BLaER1 (cell line): ENCODE results near the gene CPPED1.
A peak's percentile ranks its signal among the peaks of the same experiment; 100 is the strongest.
"Not testable (repeated sequence)": the region's sequence is repeated elsewhere in the genome, so short reads cannot be mapped to it uniquely, and the experiment has no call there.

Experiments
- H3K27ac ChIP-seq: shearing (Covaris generic); formaldehyde crosslinking; 2 replicates; pipeline ENCODE4 v1.8.1; 2022
- H3K27me3 ChIP-seq: shearing (Covaris generic); formaldehyde crosslinking; 2 replicates; pipeline ENCODE4 v1.8.1; 2022
- H3K36me3 ChIP-seq: shearing (Covaris generic); formaldehyde crosslinking; 2 replicates; pipeline ENCODE4 v1.8.1; 2022
- H3K4me1 ChIP-seq: shearing (Covaris generic); formaldehyde crosslinking; 2 replicates; pipeline ENCODE4 v1.8.1; 2022
- H3K4me2 ChIP-seq: shearing (Covaris generic); formaldehyde crosslinking; 2 replicates; pipeline ENCODE4 v1.8.1; 2022
- H3K4me3 ChIP-seq: shearing (Covaris generic); formaldehyde crosslinking; 2 replicates; pipeline ENCODE4 v1.8.1; 2022
- H3K9ac ChIP-seq: shearing (Covaris generic); formaldehyde crosslinking; 2 replicates; pipeline ENCODE4 v1.8.1; 2022
- H3K9me3 ChIP-seq: shearing (Covaris generic); formaldehyde crosslinking; 2 replicates; pipeline ENCODE4 v1.8.1; 2022
- H4K20me1 ChIP-seq: shearing (Covaris generic); formaldehyde crosslinking; 2 replicates; pipeline ENCODE4 v1.8.1; 2022
- Cebpa-rat ChIP-seq: shearing (Covaris generic); IDR thresholded peaks from 2 replicates; pipeline ENCODE4 v1.8.1; 2022

CPPED1 gene

DNA sequence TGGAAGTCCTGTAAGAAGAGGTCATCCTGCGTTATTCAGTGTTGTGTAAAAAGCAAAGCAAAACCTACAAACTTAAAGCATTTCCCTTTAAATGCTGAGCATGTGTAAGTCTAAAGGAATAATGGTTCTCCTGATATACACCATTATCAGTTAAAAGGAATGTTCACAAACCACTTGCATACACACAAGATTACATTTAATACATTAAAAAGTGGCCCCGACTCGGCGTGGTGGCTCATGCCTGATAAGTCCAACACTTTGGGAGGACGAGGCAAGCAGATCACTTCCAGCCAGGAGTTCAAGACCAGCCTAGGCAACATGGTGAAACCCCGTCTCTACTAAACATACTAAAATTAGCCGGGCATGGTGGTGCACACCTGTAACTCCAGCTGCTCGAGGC lies 30.5 kb downstream of the CPPED1 start:
- H3K27me3 ChIP-seq, result no peaks in the 10 kb centered on the region
- H4K20me1 ChIP-seq, result no peaks in the 10 kb centered on the region
- no peak overlapping the region for H3K4me3 ChIP-seq
- H3K36me3 ChIP-seq, result peaks cover 36% of the 10 kb centered on the region; the same call in 1 of the 2 replicates
- TF ChIP-seq Cebpa-rat, result no peak
- no peaks in the 10 kb centered on the region for H3K9me3 ChIP-seq
- H3K4me1 ChIP-seq, result peaks cover 35% of the 10 kb centered on the region
- H3K27ac ChIP-seq, result no peak overlapping the region
- H3K4me2 ChIP-seq, result no peak overlapping the region
- H3K9ac ChIP-seq, result no peak overlapping the region

DNA sequence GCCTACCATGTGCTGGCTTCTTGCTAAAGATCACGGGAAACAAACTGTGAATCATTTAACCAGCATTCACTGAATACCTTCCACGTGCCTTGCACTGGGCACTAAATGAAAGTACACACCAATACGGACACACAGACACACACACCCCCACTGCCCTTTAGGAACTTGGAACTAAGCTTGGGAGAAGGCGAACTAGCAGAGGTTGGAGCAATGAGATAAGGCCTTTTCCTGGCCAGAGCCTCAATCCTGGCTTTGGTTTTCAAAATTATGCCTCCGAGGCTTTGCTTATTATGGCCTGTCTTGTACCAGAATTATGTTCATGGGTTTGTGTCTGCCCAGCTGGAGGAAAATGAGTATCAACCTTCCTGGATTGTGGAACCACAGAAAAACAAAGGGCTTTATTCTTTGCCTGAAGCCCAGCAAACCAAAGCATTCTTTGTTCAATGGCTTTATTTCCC lies 32.3 kb downstream of the CPPED1 start:
- Histone ChIP-seq H4K20me1 (no peaks in the 10 kb centered on the region), H3K4me1 (peaks cover 53% of the 10 kb centered on the region), H3K4me2 (no peak overlapping the region), H3K36me3 (peaks cover 26% of the 10 kb centered on the region; the same call in 1 of the 2 replicates), H3K27ac (no peak overlapping the region), H3K4me3 (no peak overlapping the region), H3K9me3 (no peaks in the 10 kb centered on the region), H3K27me3 (no peaks in the 10 kb centered on the region), H3K9ac (no peak overlapping the region)
- no peak for TF ChIP-seq Cebpa-rat

- H3K4me3 ChIP-seq, result no peak overlapping the region
These were observed 34.2 kb downstream of the CPPED1 start for GRCh38 chr16:12769525-12769924.

GRCh38 chr16:12767897-12768296 lies 35.8 kb downstream of the CPPED1 start:
- TF ChIP-seq Cebpa-rat, result no peak
- Histone ChIP-seq H3K36me3 (peaks cover 7% of the 10 kb centered on the region; the same call in 1 of the 2 replicates), H3K27ac (peak overlapping the region; percentile 79), H4K20me1 (no peaks in the 10 kb centered on the region), H3K9ac (peak overlapping the region; percentile 46; the same call in 1 of the 2 replicates), H3K4me1 (peaks cover 57% of the 10 kb centered on the region), H3K27me3 (no peaks in the 10 kb centered on the region), H3K4me2 (peak overlapping the region; percentile 76), H3K9me3 (peaks cover 5% of the 10 kb centered on the region; the same call in 1 of the 2 replicates), H3K4me3 (peak overlapping the region; percentile 35)

More at GRCh38 chr16:12769525-12769924, 34.2 kb downstream of the CPPED1 start:
- no peaks in the 10 kb centered on the region for H4K20me1 ChIP-seq
- H3K27ac ChIP-seq, result no peak overlapping the region
- 0 out of 2 replicates have a peak overlapping the region, but pooled peaks have one; percentile 16 for H3K4me2 ChIP-seq
- TF ChIP-seq Cebpa-rat, result no peak
- H3K9ac ChIP-seq, result no peak overlapping the region
- H3K27me3 ChIP-seq, result no peaks in the 10 kb centered on the region
- H3K9me3 ChIP-seq, result peaks cover under 1% of the 10 kb centered on the region; the same call in 1 of the 2 replicates
- H3K4me1 ChIP-seq, result peaks cover 57% of the 10 kb centered on the region
- peaks cover 7% of the 10 kb centered on the region; the same call in 1 of the 2 replicates for H3K36me3 ChIP-seq

GRCh38 chr16:12766853-12767252 lies 36.8 kb downstream of the CPPED1 start:
- Histone ChIP-seq H4K20me1 (no peaks in the 10 kb centered on the region), H3K9me3 (peaks cover 11% of the 10 kb centered on the region; the same call in 1 of the 2 replicates), H3K36me3 (peaks cover 7% of the 10 kb centered on the region; the same call in 1 of the 2 replicates), H3K27me3 (no peaks in the 10 kb centered on the region), H3K27ac (peak overlapping the region; percentile 79), H3K9ac (no peak overlapping the region), H3K4me1 (peaks cover 59% of the 10 kb centered on the region), H3K4me2 (peak overlapping the region; percentile 76), H3K4me3 (no peak overlapping the region)
- no peak for TF ChIP-seq Cebpa-rat

GRCh38 chr16:12766208-12766607 lies 37.5 kb downstream of the CPPED1 start:
- H3K9ac ChIP-seq, H3K36me3 ChIP-seq, H4K20me1 ChIP-seq, H3K4me3 ChIP-seq, H3K27me3 ChIP-seq: not testable (repeated sequence)
- peaks cover 11% of the 10 kb centered on the region; the same call in 1 of the 2 replicates for H3K9me3 ChIP-seq
- 0 out of 2 replicates have a peak overlapping the region, but pooled peaks have one; percentile 79 for H3K27ac ChIP-seq
- peak overlapping the region; percentile 76 for H3K4me2 ChIP-seq
- peaks cover 56% of the 10 kb centered on the region for H3K4me1 ChIP-seq

GRCh38 chr16:12764813-12765488 lies 38.7 kb downstream of the CPPED1 start:
- H3K9me3 ChIP-seq, result peaks cover 16% of the 10 kb centered on the region; the same call in 1 of the 2 replicates
- H3K9ac ChIP-seq, result no peak overlapping the region
- peaks cover 3% of the 10 kb centered on the region; the same call in 1 of the 2 replicates for H3K36me3 ChIP-seq
- no peaks in the 10 kb centered on the region for H3K27me3 ChIP-seq
- peaks cover 52% of the 10 kb centered on the region for H3K4me1 ChIP-seq
- no peak overlapping the region for H3K27ac ChIP-seq
- H3K4me2 ChIP-seq, result no peak overlapping the region
- no peaks in the 10 kb centered on the region for H4K20me1 ChIP-seq
- TF ChIP-seq Cebpa-rat, result no peak
- no peak overlapping the region for H3K4me3 ChIP-seq

DNA sequence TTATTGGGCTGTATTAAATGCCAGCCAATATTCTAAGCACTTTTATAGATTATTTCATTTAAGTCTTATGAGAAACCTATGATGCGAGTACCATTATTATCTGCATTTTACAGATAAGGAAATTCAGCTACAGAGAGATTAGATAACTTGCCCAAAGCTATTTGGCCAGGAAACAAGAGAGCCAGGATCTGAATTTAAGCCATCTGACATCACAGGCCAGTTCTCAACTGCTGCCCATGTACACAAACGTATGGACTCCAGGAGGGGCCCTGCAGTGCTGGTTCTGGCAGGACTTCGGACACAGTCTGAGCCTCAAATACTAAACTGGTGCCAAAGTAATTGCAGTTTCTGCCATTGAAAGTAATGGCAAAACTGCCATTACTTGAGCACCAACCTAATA lies 40.2 kb downstream of the CPPED1 start:
- H3K9me3 ChIP-seq, result peaks cover 16% of the 10 kb centered on the region; the same call in 1 of the 2 replicates
- peaks cover 47% of the 10 kb centered on the region for H3K4me1 ChIP-seq
- H3K9ac ChIP-seq, result no peak overlapping the region
- H3K36me3 ChIP-seq, result no peaks in the 10 kb centered on the region; the same call in 1 of the 2 replicates
- no peak overlapping the region for H3K27ac ChIP-seq
- no peak overlapping the region for H3K4me2 ChIP-seq
- no peaks in the 10 kb centered on the region for H3K27me3 ChIP-seq
- H4K20me1 ChIP-seq, result no peaks in the 10 kb centered on the region
- no peak for TF ChIP-seq Cebpa-rat
- no peak overlapping the region for H3K4me3 ChIP-seq

GRCh38 chr16:12760819-12761611 lies 42.7 kb downstream of the CPPED1 start:
- H3K4me3 ChIP-seq, result no peak overlapping the region
- no peaks in the 10 kb centered on the region for H3K27me3 ChIP-seq
- H3K9me3 ChIP-seq, result peaks cover 16% of the 10 kb centered on the region; the same call in 1 of the 2 replicates
- H4K20me1 ChIP-seq, result no peaks in the 10 kb centered on the region
- no peaks in the 10 kb centered on the region; the same call in 1 of the 2 replicates for H3K36me3 ChIP-seq
- no peak overlapping the region for H3K27ac ChIP-seq
- H3K4me1 ChIP-seq, result peaks cover 22% of the 10 kb centered on the region
- TF ChIP-seq Cebpa-rat, result no peak
- H3K4me2 ChIP-seq, result no peak overlapping the region
- H3K9ac ChIP-seq, result no peak overlapping the region
